ENCODE measurements around the gene CX3CR1. TPM values are rescaled to one million over a fixed set of nuclear protein-coding genes. Genes with fewer than 3 reads are reported as not detected.

The CX3CR1 gene
- total RNA-seq, 2 donors from 2014 or later = 0.79 to 2.7 TPM

- Mint-ChIP-seq H3K4me3 (no peak overlapping the region), H3K36me3 (ENCODE audit: insufficient read depth in 2 of 2) (peaks cover 0 to 2% of the 10 kb centered on the region in 2 donors), H3K4me1 (ENCODE audit: low read depth) (peaks cover 23% of the 10 kb centered on the region), H3K27ac (peak overlapping the region; percentile 12), H3K9me3 (peaks cover 0 to 3% of the 10 kb centered on the region in 2 donors), H3K27me3 (ENCODE audit: low read depth) (peaks cover 5% of the 10 kb centered on the region)
- DNase-seq = no peak
- ATAC-seq (replicated peaks in 1 of 2) = no peak
Measured at GRCh38 chr3:39272191-39272590, 7.6 kb downstream of the CX3CR1 start.

GRCh38 chr3:39271363-39271914, 8.4 kb downstream of the CX3CR1 start:
- no peak overlapping the region for H3K4me3 Mint-ChIP-seq
- H3K36me3 Mint-ChIP-seq (ENCODE audit: insufficient read depth in 2 of 2) = peaks cover 0 to 3% of the 10 kb centered on the region in 2 donors
- H3K4me1 Mint-ChIP-seq (ENCODE audit: low read depth) = peaks cover 29% of the 10 kb centered on the region
- H3K27me3 Mint-ChIP-seq (ENCODE audit: low read depth) = peaks cover under 1% of the 10 kb centered on the region
- H3K9me3 Mint-ChIP-seq = peaks cover 0 to 4% of the 10 kb centered on the region in 2 donors
- DNase-seq = no peak
- H3K27ac Mint-ChIP-seq = no peak overlapping the region
- no peak for ATAC-seq (replicated peaks in 1 of 2)

- ATAC-seq (replicated peaks in 1 of 2) (no peak), DNase-seq (no peak)
- Mint-ChIP-seq H3K9me3 (peaks cover 3 to 10% of the 10 kb centered on the region in 2 donors), H3K27me3 (ENCODE audit: low read depth) (peaks cover 3% of the 10 kb centered on the region), H3K36me3 (ENCODE audit: insufficient read depth in 2 of 2) (peaks cover 5 to 10% of the 10 kb centered on the region in 2 donors), H3K4me3 (no peak overlapping the region), H3K27ac (no peak overlapping the region), H3K4me1 (ENCODE audit: low read depth) (peaks cover 29% of the 10 kb centered on the region)
Measured at GRCh38 chr3:39269528-39269927, 10.3 kb downstream of the CX3CR1 start.

DNA sequence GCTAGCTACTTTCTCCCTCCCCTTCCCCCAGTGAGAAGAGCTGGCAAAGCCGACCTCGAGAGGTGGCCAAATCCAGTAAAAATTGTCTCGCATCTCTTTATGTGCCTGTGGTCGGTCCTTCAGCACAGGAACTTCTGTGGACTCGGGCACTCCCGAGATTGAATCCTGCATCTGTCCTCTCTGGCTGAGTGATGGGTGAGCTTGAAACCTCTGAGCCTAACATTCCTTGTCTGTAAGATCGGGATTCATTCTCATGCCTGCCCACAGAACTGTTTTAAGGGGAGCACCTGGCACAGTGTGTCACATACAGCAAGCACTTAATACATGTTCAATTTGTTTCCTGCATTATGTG, 11.3 kb downstream of the CX3CR1 start:
- Mint-ChIP-seq H3K36me3 (ENCODE audit: insufficient read depth in 2 of 2) (peaks cover 6 to 10% of the 10 kb centered on the region in 2 donors), H3K4me1 (ENCODE audit: low read depth) (peaks cover 39% of the 10 kb centered on the region), H3K27me3 (ENCODE audit: low read depth) (peaks cover 13% of the 10 kb centered on the region), H3K9me3 (peaks cover 6 to 10% of the 10 kb centered on the region in 2 donors), H3K27ac (peak overlapping the region; percentile 38), H3K4me3 (no peak overlapping the region)
- ATAC-seq (replicated peaks in 1 of 2) (no peak), DNase-seq (no peak)

- peak; percentile 87 to 93 for ATAC-seq (replicated peaks in 1 of 2)
- H3K27ac Mint-ChIP-seq = peak overlapping the region; percentile 97
- H3K4me3 Mint-ChIP-seq = peak overlapping the region; percentile 77 to 89
- H3K36me3 Mint-ChIP-seq (ENCODE audit: insufficient read depth in 2 of 2) = peaks cover 8 to 10% of the 10 kb centered on the region in 2 donors
- peak; percentile 80 to 86 for DNase-seq
- peaks cover 6 to 10% of the 10 kb centered on the region in 2 donors for H3K9me3 Mint-ChIP-seq
- H3K27me3 Mint-ChIP-seq (ENCODE audit: low read depth) = peaks cover 19% of the 10 kb centered on the region
- H3K4me1 Mint-ChIP-seq (ENCODE audit: low read depth) = peaks cover 46% of the 10 kb centered on the region
Measured at GRCh38 chr3:39267631-39268548, 11.9 kb downstream of the CX3CR1 start.

DNA sequence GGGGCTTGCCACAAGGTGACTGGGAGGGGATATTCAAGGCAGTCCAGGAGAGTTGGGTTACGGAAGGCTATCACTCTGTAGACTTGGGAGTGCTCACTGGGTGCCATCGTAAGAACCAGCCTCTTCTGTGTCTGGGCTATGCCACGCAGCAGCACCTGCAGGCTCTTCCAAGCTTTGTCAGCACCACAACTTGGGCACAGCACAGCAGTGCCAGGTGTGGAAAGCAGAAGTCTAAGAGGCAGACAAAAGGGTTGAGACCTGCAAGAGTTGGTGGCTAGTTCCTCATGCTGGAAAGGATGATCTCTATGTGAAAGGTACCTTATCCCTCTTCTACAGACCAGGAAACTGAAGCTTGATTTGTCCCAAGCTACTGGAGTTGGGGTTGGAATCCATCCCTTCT, 15.8 kb downstream of the CX3CR1 start:
- Mint-ChIP-seq H3K27me3 (ENCODE audit: low read depth) (peaks cover 40% of the 10 kb centered on the region), H3K27ac (no peak overlapping the region), H3K4me1 (ENCODE audit: low read depth) (peaks cover 59% of the 10 kb centered on the region), H3K4me3 (no peak overlapping the region), H3K36me3 (ENCODE audit: insufficient read depth in 2 of 2) (peaks cover 8 to 10% of the 10 kb centered on the region in 2 donors), H3K9me3 (peaks cover 6 to 10% of the 10 kb centered on the region in 2 donors)
- no peak for ATAC-seq (replicated peaks in 1 of 2)
- no peak for DNase-seq

DNA sequence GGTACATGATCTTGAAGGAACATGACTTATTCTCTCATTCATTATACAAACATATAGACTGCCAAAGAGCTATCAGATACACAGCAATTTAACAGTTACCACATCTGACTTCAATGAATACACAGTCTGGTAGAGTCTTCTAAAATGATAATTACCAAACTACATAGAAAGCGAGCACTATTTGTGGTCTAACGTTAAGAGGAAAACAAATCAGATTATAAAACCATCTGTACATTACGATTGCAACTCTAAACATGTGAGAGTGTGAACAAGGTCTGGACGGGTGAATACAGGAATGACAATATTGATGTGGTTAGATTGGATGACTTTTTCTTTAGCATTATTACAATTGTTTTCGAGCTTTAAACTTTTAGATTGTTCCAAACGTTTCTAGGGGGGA, 16.3 kb downstream of the CX3CR1 start:
- H3K27ac Mint-ChIP-seq = peak overlapping the region; percentile 51
- peak overlapping the region in 1 of 2 donors; percentile 35 for H3K4me3 Mint-ChIP-seq
- peaks cover 8 to 10% of the 10 kb centered on the region in 2 donors for H3K36me3 Mint-ChIP-seq (ENCODE audit: insufficient read depth in 2 of 2)
- no peak for ATAC-seq (replicated peaks in 1 of 2)
- peaks cover 40% of the 10 kb centered on the region for H3K27me3 Mint-ChIP-seq (ENCODE audit: low read depth)
- peaks cover 54% of the 10 kb centered on the region for H3K4me1 Mint-ChIP-seq (ENCODE audit: low read depth)
- DNase-seq = no peak
- H3K9me3 Mint-ChIP-seq = peaks cover 6 to 10% of the 10 kb centered on the region in 2 donors

DNA sequence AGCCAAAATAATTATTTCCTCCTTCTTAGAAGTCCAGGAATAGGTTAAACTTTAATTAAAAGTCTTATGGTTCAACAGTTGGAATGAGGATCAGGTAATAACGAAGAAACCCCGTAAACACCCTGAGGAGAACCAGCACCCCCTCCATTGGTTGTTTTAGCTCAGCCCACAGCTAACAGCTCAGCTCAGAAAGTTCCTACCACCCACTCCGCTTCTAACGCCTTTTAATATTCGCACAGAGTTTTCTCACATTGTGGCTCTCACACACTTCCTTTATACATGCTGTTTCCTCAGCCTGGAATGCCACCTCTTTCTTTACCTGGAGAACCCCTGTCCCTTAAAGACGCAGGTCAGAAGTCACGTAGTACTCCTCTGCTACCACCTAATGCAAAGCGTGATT, 17.0 kb downstream of the CX3CR1 start:
- H3K9me3 Mint-ChIP-seq = peaks cover 6 to 10% of the 10 kb centered on the region in 2 donors
- DNase-seq = no peak
- peak overlapping the region in 1 of 2 donors; percentile 2 for H3K4me3 Mint-ChIP-seq
- H3K27ac Mint-ChIP-seq = no peak overlapping the region
- peaks cover 47% of the 10 kb centered on the region for H3K4me1 Mint-ChIP-seq (ENCODE audit: low read depth)
- H3K36me3 Mint-ChIP-seq (ENCODE audit: insufficient read depth in 2 of 2) = peaks cover 8 to 10% of the 10 kb centered on the region in 2 donors
- no peak for ATAC-seq (replicated peaks in 1 of 2)
- H3K27me3 Mint-ChIP-seq (ENCODE audit: low read depth) = peaks cover 40% of the 10 kb centered on the region

DNA sequence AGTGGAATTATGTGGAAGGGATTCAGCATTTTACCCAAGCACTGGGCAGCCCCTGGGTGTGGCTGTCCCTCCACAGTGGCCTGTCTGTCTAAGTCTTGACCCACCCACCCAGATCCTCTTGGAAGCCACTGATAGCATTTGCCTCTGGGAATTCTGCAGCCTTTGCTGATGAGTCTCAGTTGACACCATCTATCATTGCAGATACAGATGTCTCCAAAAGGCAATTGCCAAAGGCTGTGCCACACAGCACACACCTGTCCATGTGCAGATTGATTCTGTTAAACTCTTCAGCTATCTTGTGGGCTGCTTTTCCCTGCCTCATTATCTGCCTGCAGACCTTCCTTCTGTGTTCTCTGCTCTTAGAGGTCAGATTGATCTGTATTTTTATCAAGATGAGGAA, 18.1 kb downstream of the CX3CR1 start:
- peaks cover 7 to 8% of the 10 kb centered on the region in 2 donors for H3K36me3 Mint-ChIP-seq (ENCODE audit: insufficient read depth in 2 of 2)
- H3K27ac Mint-ChIP-seq = no peak overlapping the region
- no peak for DNase-seq
- H3K4me3 Mint-ChIP-seq = no peak overlapping the region
- no peak for ATAC-seq (replicated peaks in 1 of 2)
- H3K4me1 Mint-ChIP-seq (ENCODE audit: low read depth) = peaks cover 44% of the 10 kb centered on the region
- peaks cover 6% of the 10 kb centered on the region in 2 donors for H3K9me3 Mint-ChIP-seq
- H3K27me3 Mint-ChIP-seq (ENCODE audit: low read depth) = peaks cover 40% of the 10 kb centered on the region

DNA sequence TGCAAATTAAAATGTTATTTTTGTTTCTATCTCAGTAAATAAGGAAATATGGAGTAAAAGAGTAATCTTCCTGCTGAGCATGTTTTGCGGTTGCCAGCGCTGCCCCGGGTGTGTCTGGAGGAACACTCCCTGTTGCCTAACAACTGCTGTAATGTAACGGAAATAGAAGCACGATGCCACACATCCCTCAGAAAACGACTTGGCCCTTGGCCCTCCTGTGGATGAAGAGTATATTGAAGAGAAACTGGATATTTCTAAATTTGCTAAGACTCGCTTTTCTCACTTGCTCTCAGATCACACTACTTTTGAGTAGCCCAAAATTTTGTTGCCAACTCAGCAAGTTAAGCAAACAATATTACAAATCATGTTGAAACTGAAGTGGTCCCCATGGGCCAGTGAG, 18.9 kb downstream of the CX3CR1 start:
- H3K27me3 Mint-ChIP-seq (ENCODE audit: low read depth) = peaks cover 40% of the 10 kb centered on the region
- DNase-seq = peak; percentile 38 to 42

GRCh38 chr3:39260318-39260717, 19.5 kb downstream of the CX3CR1 start:
- Mint-ChIP-seq H3K9me3 (peaks cover 0 to 2% of the 10 kb centered on the region in 2 donors), H3K4me3 (no peak overlapping the region), H3K36me3 (ENCODE audit: insufficient read depth in 2 of 2) (peaks cover 0 to 3% of the 10 kb centered on the region in 2 donors), H3K27me3 (ENCODE audit: low read depth) (peaks cover 40% of the 10 kb centered on the region), H3K4me1 (ENCODE audit: low read depth) (peaks cover 57% of the 10 kb centered on the region), H3K27ac (no peak overlapping the region)
- ATAC-seq (replicated peaks in 1 of 2) (no peak), DNase-seq (no peak)

More for the DNA sequence above, 18.9 kb downstream of the CX3CR1 start:
- Mint-ChIP-seq H3K27ac (peak overlapping the region; percentile 24), H3K4me3 (peak overlapping the region; percentile 45 to 65), H3K36me3 (ENCODE audit: insufficient read depth in 2 of 2) (peaks cover 3 to 8% of the 10 kb centered on the region in 2 donors), H3K4me1 (ENCODE audit: low read depth) (peaks cover 50% of the 10 kb centered on the region), H3K9me3 (peaks cover 4 to 6% of the 10 kb centered on the region in 2 donors)
- peak; percentile 84 to 87 for ATAC-seq (replicated peaks in 1 of 2)

- H3K27ac Mint-ChIP-seq = no peak overlapping the region
- peak overlapping the region in 1 of 2 donors; percentile 66 for H3K4me3 Mint-ChIP-seq
- peaks cover 34% of the 10 kb centered on the region for H3K4me1 Mint-ChIP-seq (ENCODE audit: low read depth)
Measured at GRCh38 chr3:39255503-39256325, 24.1 kb downstream of the CX3CR1 start.

More at GRCh38 chr3:39255503-39256325, 24.1 kb downstream of the CX3CR1 start:
- H3K9me3 Mint-ChIP-seq = no peaks in the 10 kb centered on the region
- H3K36me3 Mint-ChIP-seq (ENCODE audit: insufficient read depth in 2 of 2) = no peaks in the 10 kb centered on the region
- ATAC-seq (replicated peaks in 1 of 2) = peak; percentile 68 to 76
- DNase-seq = no peak
- peaks cover 24% of the 10 kb centered on the region for H3K27me3 Mint-ChIP-seq (ENCODE audit: low read depth)

Measured in activated T-cell treated with anti-CD3 and anti-CD28 coated beads, Interleukin-2, amount 50 U/mL, for 72 hours (primary cell).